Measurements from ENCODE around the gene HES4.

DNA sequence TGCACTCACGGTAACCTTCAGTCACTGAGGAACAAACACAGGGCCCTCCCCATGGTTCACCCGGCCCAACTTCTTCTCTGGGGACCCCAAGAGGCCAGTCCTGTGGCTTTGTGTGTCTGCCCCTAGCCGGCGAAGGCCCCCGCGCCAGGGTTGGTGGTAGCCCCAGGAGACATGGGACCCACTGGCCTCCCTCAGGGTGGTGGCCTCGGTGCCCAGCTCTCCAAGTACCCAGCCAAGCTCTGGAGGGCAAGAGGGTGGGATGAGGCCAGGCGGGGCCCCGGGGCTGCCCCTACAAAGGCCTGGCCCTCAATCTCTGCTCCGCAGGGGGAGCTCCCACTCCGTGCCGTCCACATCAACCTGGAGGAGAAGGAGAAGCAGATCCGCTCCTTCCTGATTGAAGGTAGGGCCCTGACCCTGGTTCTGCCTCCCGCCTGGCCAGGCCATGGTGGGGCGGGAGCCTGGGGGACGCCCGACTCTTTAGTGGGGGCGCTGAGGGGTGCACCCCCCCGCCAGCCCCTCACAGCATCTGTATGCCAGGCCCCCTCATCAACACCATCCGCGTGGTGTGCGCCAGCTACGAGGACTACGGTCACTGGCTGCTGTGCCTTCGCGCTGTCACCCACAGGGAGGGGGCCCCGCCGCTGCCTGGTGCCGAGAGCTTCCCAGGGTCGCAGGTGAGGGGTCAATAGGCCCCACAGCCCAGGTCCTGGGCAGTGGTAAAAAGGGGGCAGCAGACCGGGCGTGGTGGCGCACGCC, 28.0 kb downstream of the HES4 start:
- TF ChIP-seq EP300 (IDR thresholded peaks at IDR 0.05): no peak
- TF ChIP-seq CTCF (IDR thresholded peaks at IDR 0.05): no peak
